ENCODE measurements around the gene KCNN3.

- TF ChIP-seq JUN (CRISPR knock-in tag; IDR thresholded peaks at IDR 0.05) (no peak), ZNF670 (CRISPR knock-in tag; IDR thresholded peaks at IDR 0.05; ENCODE audit: borderline replicate concordance) (no peak), CTCF (CRISPR knock-in tag; IDR thresholded peaks at IDR 0.05) (no peak), POLR2A (IDR thresholded peaks at IDR 0.05; ENCODE audit: insufficient read depth in 1 of 2, low read depth in 2 of 2, low read length in 2 of 2) (no peak), NR1H2 (CRISPR knock-in tag; IDR thresholded peaks at IDR 0.05; ENCODE audit: borderline replicate concordance, low read depth) (no peak), NR0B2 (CRISPR knock-in tag; IDR thresholded peaks at IDR 0.05) (no peak), MIER3 (CRISPR knock-in tag; IDR thresholded peaks at IDR 0.05; ENCODE audit: borderline replicate concordance) (no peak), ZNF451 (CRISPR knock-in tag; IDR thresholded peaks at IDR 0.05) (no peak), ZNF274 (CRISPR knock-in tag; IDR thresholded peaks at IDR 0.05) (no peak), THAP8 (CRISPR knock-in tag; IDR thresholded peaks at IDR 0.05; ENCODE audit: borderline replicate concordance) (no peak)
- TF ChIP-seq, protein P1, sequence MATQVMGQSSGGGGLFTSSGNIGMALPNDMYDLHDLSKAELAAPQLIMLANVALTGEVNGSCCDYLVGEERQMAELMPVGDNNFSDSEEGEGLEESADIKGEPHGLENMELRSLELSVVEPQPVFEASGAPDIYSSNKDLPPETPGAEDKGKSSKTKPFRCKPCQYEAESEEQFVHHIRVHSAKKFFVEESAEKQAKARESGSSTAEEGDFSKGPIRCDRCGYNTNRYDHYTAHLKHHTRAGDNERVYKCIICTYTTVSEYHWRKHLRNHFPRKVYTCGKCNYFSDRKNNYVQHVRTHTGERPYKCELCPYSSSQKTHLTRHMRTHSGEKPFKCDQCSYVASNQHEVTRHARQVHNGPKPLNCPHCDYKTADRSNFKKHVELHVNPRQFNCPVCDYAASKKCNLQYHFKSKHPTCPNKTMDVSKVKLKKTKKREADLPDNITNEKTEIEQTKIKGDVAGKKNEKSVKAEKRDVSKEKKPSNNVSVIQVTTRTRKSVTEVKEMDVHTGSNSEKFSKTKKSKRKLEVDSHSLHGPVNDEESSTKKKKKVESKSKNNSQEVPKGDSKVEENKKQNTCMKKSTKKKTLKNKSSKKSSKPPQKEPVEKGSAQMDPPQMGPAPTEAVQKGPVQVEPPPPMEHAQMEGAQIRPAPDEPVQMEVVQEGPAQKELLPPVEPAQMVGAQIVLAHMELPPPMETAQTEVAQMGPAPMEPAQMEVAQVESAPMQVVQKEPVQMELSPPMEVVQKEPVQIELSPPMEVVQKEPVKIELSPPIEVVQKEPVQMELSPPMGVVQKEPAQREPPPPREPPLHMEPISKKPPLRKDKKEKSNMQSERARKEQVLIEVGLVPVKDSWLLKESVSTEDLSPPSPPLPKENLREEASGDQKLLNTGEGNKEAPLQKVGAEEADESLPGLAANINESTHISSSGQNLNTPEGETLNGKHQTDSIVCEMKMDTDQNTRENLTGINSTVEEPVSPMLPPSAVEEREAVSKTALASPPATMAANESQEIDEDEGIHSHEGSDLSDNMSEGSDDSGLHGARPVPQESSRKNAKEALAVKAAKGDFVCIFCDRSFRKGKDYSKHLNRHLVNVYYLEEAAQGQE (IDR thresholded peaks at IDR 0.05; ENCODE audit: borderline replicate concordance in 1 of 2, low read depth in 1 of 2, low read length in 2 of 2) = no peak
- TF ChIP-seq, protein P2, sequence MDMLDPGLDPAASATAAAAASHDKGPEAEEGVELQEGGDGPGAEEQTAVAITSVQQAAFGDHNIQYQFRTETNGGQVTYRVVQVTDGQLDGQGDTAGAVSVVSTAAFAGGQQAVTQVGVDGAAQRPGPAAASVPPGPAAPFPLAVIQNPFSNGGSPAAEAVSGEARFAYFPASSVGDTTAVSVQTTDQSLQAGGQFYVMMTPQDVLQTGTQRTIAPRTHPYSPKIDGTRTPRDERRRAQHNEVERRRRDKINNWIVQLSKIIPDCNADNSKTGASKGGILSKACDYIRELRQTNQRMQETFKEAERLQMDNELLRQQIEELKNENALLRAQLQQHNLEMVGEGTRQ (IDR thresholded peaks at IDR 0.05; ENCODE audit: low read depth, low read length) = no peak
- TF ChIP-seq, protein P2 (CRISPR knock-in tag; IDR thresholded peaks at IDR 0.05; ENCODE audit: borderline replicate concordance) = no peak
These were observed 72.9 kb downstream of the KCNN3 start for GRCh38 chr1:154797175-154797574.

Data from HepG2 (cell line).